ENCODE data around the gene MMP24OS.

GRCh38 chr20:35275741-35276251, 2.1 kb downstream of the MMP24OS start:
- TF ChIP-seq CTCF (IDR thresholded peaks at IDR 0.05; ENCODE audit: insufficient read depth, low read length), result no peak
- no peak for TF ChIP-seq SPI1 (IDR thresholded peaks at IDR 0.05; ENCODE audit: borderline replicate concordance, low read depth)
